Loucy (cell line): ENCODE measurements around the gene PHKB.

Experiments used
- EZH2phosphoT487 ChIP-seq: fragments of 200-600 bp; IDR thresholded peaks from 2 replicates; pipeline ENCODE4 v1.6.1; 2018; ENCODE audit warnings: antibody characterized with exemption, mild to moderate bottlenecking, moderate library complexity, borderline replicate concordance
- TF ChIP-seq, protein P1 (sequence below): fragments of 200-600 bp; sonication (generic); conservative IDR thresholded peaks from 2 replicates; pipeline ENCODE4 v1.5.1; 2014; ENCODE audit warnings: mild to moderate bottlenecking, antibody characterized with exemption, low read length

DNA sequence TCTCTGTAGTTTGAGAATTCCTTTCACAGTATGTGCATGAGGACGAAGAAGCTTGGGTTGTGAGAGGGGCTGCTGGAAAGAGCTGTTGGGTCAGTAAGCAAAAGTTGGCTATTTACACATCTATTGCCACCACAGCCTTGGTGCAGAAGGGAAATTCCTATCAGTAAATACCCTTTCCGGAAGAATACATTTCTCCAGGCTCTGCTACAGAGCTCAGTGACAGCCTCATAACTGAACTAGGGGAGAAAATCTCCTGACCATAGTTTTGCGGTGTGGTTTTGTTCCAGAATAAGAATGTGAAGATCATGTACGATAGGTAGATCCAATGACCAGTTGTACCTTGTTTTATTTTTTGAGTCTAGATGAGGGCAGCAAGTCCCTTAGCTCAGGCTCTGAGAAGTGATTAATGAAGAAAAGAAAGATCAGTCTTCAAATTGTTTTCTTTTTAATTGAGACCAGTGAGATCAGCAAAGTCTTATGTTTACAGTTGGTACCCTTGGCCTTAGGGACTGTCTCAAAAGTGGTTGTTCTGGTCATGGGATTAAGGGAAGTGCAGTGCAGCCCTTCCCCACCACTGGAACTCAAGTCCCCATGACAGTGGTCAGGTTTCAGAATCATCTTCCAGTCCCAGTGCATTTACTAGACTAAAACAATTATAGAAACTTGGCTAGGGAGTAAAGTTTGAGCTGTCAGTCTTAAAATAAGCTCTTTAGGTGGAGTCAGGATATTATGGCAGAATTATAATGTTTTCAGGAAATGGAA is 123.5 kb downstream of the PHKB start:
- TF ChIP-seq, protein P1, sequence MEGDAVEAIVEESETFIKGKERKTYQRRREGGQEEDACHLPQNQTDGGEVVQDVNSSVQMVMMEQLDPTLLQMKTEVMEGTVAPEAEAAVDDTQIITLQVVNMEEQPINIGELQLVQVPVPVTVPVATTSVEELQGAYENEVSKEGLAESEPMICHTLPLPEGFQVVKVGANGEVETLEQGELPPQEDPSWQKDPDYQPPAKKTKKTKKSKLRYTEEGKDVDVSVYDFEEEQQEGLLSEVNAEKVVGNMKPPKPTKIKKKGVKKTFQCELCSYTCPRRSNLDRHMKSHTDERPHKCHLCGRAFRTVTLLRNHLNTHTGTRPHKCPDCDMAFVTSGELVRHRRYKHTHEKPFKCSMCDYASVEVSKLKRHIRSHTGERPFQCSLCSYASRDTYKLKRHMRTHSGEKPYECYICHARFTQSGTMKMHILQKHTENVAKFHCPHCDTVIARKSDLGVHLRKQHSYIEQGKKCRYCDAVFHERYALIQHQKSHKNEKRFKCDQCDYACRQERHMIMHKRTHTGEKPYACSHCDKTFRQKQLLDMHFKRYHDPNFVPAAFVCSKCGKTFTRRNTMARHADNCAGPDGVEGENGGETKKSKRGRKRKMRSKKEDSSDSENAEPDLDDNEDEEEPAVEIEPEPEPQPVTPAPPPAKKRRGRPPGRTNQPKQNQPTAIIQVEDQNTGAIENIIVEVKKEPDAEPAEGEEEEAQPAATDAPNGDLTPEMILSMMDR, result no peak
- no peak for TF ChIP-seq EZH2phosphoT487
